Endothelial cell of umbilical vein (primary cell): ENCODE results near the gene TCF7L2.

Source experiments
- CTCF ChIP-seq, 2 donors: IDR thresholded peaks; 1 replicate in 1 of 2; 2 replicates in 1 of 2; pipeline ENCODE4 v1.5.1; 2011; ENCODE audit warnings: low read length in 2 of 2, mild to moderate bottlenecking in 2 of 2, moderate library complexity in 2 of 2, control low read depth in 1 of 2, inconsistent platforms in 1 of 2, low read depth in 1 of 2; ENCODE audit not compliant: insufficient read depth in 1 of 2; ENCODE audit errors: extremely low read depth in 1 of 2
- EZH2 ChIP-seq: IDR thresholded peaks from 2 replicates; pipeline ENCODE4 v1.6.1; 2012; ENCODE audit warnings: borderline replicate concordance, low read depth, mild to moderate bottlenecking, moderate library complexity, low read length, inconsistent platforms; ENCODE audit not compliant: severe bottlenecking
- MAX ChIP-seq: IDR thresholded peaks from 2 replicates; pipeline ENCODE4 v1.6.1; 2011; ENCODE audit not compliant: insufficient read depth, insufficient read length
- POLR2AphosphoS5 ChIP-seq: IDR thresholded peaks from 2 replicates; pipeline ENCODE4 v1.6.1; 2012; ENCODE audit warnings: low read depth, mild to moderate bottlenecking, control low read depth, low read length, moderate library complexity; ENCODE audit not compliant: insufficient read depth

GRCh38 chr10:113060201-113061053 lies 110.4 kb downstream of the TCF7L2 start:
- no peak for TF ChIP-seq CTCF (IDR thresholded peaks at IDR 0.05; ENCODE audit: extremely low read depth in 1 of 2, insufficient read depth in 1 of 2, low read depth in 1 of 2, low read length in 2 of 2)
- no peak for TF ChIP-seq POLR2AphosphoS5
- no peak for TF ChIP-seq MAX
- TF ChIP-seq EZH2 = no peak
